NT2/D1 (cell line): ENCODE measurements around the gene NFKBIE.

ENCODE experiments used
- SUZ12 ChIP-seq: IDR thresholded peaks from 2 replicates; pipeline ENCODE4 v1.6.1; 2011; ENCODE audit not compliant: insufficient read length, insufficient read depth; ENCODE audit errors: extremely low read depth
- YY1 ChIP-seq: IDR thresholded peaks from 2 replicates; pipeline ENCODE4 v1.6.1; 2011; ENCODE audit not compliant: insufficient read length, insufficient read depth
- ZNF274 ChIP-seq: IDR thresholded peaks from 2 replicates; pipeline ENCODE4 v1.6.1; 2011; ENCODE audit warnings: mild to moderate bottlenecking, low read depth, low read length

- TF ChIP-seq YY1 (no peak), ZNF274 (no peak), SUZ12 (no peak)
Measured at GRCh38 chr6:44302856-44303255, 37.5 kb upstream of the NFKBIE start.
